ENCODE data around the gene NDRG2.

GRCh38 chr14:20997115-20997514, 27.7 kb downstream of the NDRG2 start:
- TF ChIP-seq ZNF609 (CRISPR knock-in tag; IDR thresholded peaks at IDR 0.05; ENCODE audit: borderline replicate concordance) (no peak), ELF1 (tag; IDR thresholded peaks at IDR 0.05) (no peak)

Measured in K562 (cell line).